H9 (cell line): ENCODE measurements around the gene TLE4. TPM values are rescaled to one million over a fixed set of nuclear protein-coding genes. Genes with fewer than 3 reads are reported as not detected.

ENCODE experiments used
- DNase-seq: peaks from one replicate; pipeline ENCODE4 v3.0.0-alpha.2; 2017
- H2AFZ ChIP-seq: one replicate; pipeline ENCODE4 v1.6.1; 2013; ENCODE audit warnings: mild to moderate bottlenecking, low read length, control low read depth, moderate library complexity
- H2AK5ac ChIP-seq: 2 replicates; pipeline ENCODE4 v1.6.1; 2013; ENCODE audit warnings: low read length, control low read depth, mixed read lengths; ENCODE audit not compliant: insufficient read length
- H2BK120ac ChIP-seq: one replicate; pipeline ENCODE4 v1.6.1; 2013; ENCODE audit warnings: low read depth, mild to moderate bottlenecking, low read length, control low read depth, inconsistent platforms; ENCODE audit not compliant: poor library complexity, severe bottlenecking
- H2BK12ac ChIP-seq: 2 replicates; pipeline ENCODE4 v1.6.1; 2013; ENCODE audit warnings: low read length, control low read depth, mixed read lengths, low read depth; ENCODE audit not compliant: insufficient read length
- H2BK15ac ChIP-seq: 2 replicates; pipeline ENCODE4 v1.6.1; 2013; ENCODE audit warnings: low read depth, low read length, control low read depth
- H2BK20ac ChIP-seq: one replicate; pipeline ENCODE4 v1.6.1; 2013; ENCODE audit warnings: low read depth, mild to moderate bottlenecking, low read length, control low read depth, inconsistent platforms; ENCODE audit not compliant: poor library complexity, severe bottlenecking
- H2BK5ac ChIP-seq: 2 replicates; pipeline ENCODE4 v1.6.1; 2013; ENCODE audit warnings: low read length, control low read depth, mixed read lengths; ENCODE audit not compliant: insufficient read length
- H3K14ac ChIP-seq: 2 replicates; pipeline ENCODE4 v1.6.1; 2013; ENCODE audit warnings: low read length, control low read depth; ENCODE audit not compliant: insufficient read depth
- H3K18ac ChIP-seq: 2 replicates; pipeline ENCODE4 v1.6.1; 2013; ENCODE audit warnings: low read depth, mild to moderate bottlenecking, mixed read lengths, low read length, control low read depth; ENCODE audit not compliant: insufficient read length
- H3K23ac ChIP-seq: 2 replicates; pipeline ENCODE4 v1.6.1; 2013; ENCODE audit warnings: low read length, control low read depth, mixed read lengths, low read depth; ENCODE audit not compliant: insufficient read length
- H3K23me2 ChIP-seq: 2 replicates; pipeline ENCODE4 v1.6.1; 2013; ENCODE audit warnings: low read depth, mild to moderate bottlenecking, mixed read lengths, low read length, control low read depth; ENCODE audit not compliant: insufficient read length, poor library complexity, severe bottlenecking
- H3K27ac ChIP-seq: 2 replicates; pipeline ENCODE4 v1.5.1; 2013; ENCODE audit warnings: low read length, control low read depth, mixed read lengths, low read depth; ENCODE audit not compliant: insufficient read length
- H3K27me3 ChIP-seq: 2 replicates; pipeline ENCODE4 v1.6.1; 2013; ENCODE audit warnings: low read length, control low read depth, inconsistent platforms; ENCODE audit not compliant: insufficient read depth
- H3K4ac ChIP-seq: 2 replicates; pipeline ENCODE4 v1.6.1; 2013; ENCODE audit warnings: low read depth, mild to moderate bottlenecking, control low read depth, inconsistent platforms, low read length, moderate library complexity
- H3K4me1 ChIP-seq: 2 replicates; pipeline ENCODE4 v1.6.1; 2013; ENCODE audit warnings: low read length, control low read depth, inconsistent platforms; ENCODE audit not compliant: insufficient read depth
- H3K4me2 ChIP-seq: 2 replicates; pipeline ENCODE4 v1.6.1; 2013; ENCODE audit warnings: low read length, control low read depth, mixed read lengths; ENCODE audit not compliant: insufficient read length, insufficient read depth
- H3K56ac ChIP-seq: 2 replicates; pipeline ENCODE4 v1.6.1; 2013; ENCODE audit warnings: low read depth, mild to moderate bottlenecking, mixed read lengths, low read length, control low read depth; ENCODE audit not compliant: insufficient read length
- H3K79me1 ChIP-seq: 2 replicates; pipeline ENCODE4 v1.6.1; 2013; ENCODE audit warnings: low read depth, mild to moderate bottlenecking, moderate library complexity, low read length, control low read depth, inconsistent platforms; ENCODE audit not compliant: insufficient read depth, poor library complexity, severe bottlenecking
- H3K79me2 ChIP-seq: 2 replicates; pipeline ENCODE4 v1.6.1; 2013; ENCODE audit warnings: low read length, control low read depth, inconsistent platforms; ENCODE audit not compliant: insufficient read depth
- H3K9ac ChIP-seq: 2 replicates; pipeline ENCODE4 v1.6.1; 2013; ENCODE audit warnings: low read length, control low read depth, mixed read lengths; ENCODE audit not compliant: insufficient read length; ENCODE audit errors: extremely low read depth
- H3K9me3 ChIP-seq: one replicate; pipeline ENCODE4 v1.6.1; 2013; ENCODE audit warnings: low read depth, low read length, inconsistent platforms; ENCODE audit not compliant: control insufficient read depth
- H3T11ph ChIP-seq: one replicate; pipeline ENCODE4 v1.6.1; 2013; ENCODE audit warnings: mild to moderate bottlenecking, low read length, control low read depth, inconsistent platforms
- H4K20me1 ChIP-seq: one replicate; pipeline ENCODE4 v1.6.1; 2013; ENCODE audit not compliant: control insufficient read depth, insufficient read length, insufficient read depth
- H4K5ac ChIP-seq: 2 replicates; pipeline ENCODE4 v1.6.1; 2013; ENCODE audit warnings: low read depth, mild to moderate bottlenecking, mixed read lengths, low read length, control low read depth; ENCODE audit not compliant: insufficient read length
- H4K8ac ChIP-seq: replicated peaks from 2 replicates; pipeline ENCODE4 v1.6.1; 2013; ENCODE audit warnings: low read length, control low read depth, mixed read lengths, low read depth; ENCODE audit not compliant: insufficient read length
- H4K91ac ChIP-seq: 2 replicates; pipeline ENCODE4 v1.6.1; 2013; ENCODE audit warnings: low read depth, mild to moderate bottlenecking, moderate library complexity, mixed read lengths, low read length, control low read depth; ENCODE audit not compliant: insufficient read length
- H3K27ac Mint-ChIP-seq, 3 experiments: 2 replicates in 2 of 3; 3 replicates in 1 of 3; pipeline ENCODE4 v1.8.0; 2020 to 2021; ENCODE audit warnings: mixed read lengths in 3 of 3, mild to moderate bottlenecking in 1 of 3, moderate library complexity in 1 of 3
- H3K27me3 Mint-ChIP-seq: 2 replicates; pipeline ENCODE4 v1.8.0; 2021; ENCODE audit warnings: low read depth, mild to moderate bottlenecking, moderate library complexity, mixed read lengths
- H3K36me3 Mint-ChIP-seq, 3 experiments: 2 replicates in 2 of 3; 3 replicates in 1 of 3; pipeline ENCODE4 v1.8.0; 2020 to 2021; ENCODE audit warnings: low read depth in 3 of 3, mixed read lengths in 3 of 3; ENCODE audit not compliant: insufficient read depth in 1 of 3
- H3K4me1 Mint-ChIP-seq, 2 experiments: 2 replicates each; pipeline ENCODE4 v1.8.0; 2020; ENCODE audit warnings: mixed read lengths in 2 of 2
- H3K4me3 Mint-ChIP-seq, 2 experiments: 2 replicates in 1 of 2; 3 replicates in 1 of 2; pipeline ENCODE4 v1.8.0; 2020 to 2021; ENCODE audit warnings: mild to moderate bottlenecking in 2 of 2, mixed read lengths in 2 of 2, moderate library complexity in 1 of 2
- H3K9me3 Mint-ChIP-seq, 2 experiments: 2 replicates in 1 of 2; 3 replicates in 1 of 2; pipeline ENCODE4 v1.8.0; 2020; ENCODE audit warnings: mild to moderate bottlenecking in 2 of 2, mixed read lengths in 2 of 2, moderate library complexity in 1 of 2
- WGBS: extraction: QIAGEN DNeasy Blood & Tissue Kit; methylation state at CpG from one replicate; pipeline ENCODE4 v1.1.7; 2013; ENCODE audit warnings: missing lambda C conversion rate, low lambda C conversion rate, mixed read lengths; ENCODE audit not compliant: insufficient read length; ENCODE audit errors: extremely low coverage; 5-methylcytosine and 5-hydroxymethylcytosine counted together
- total RNA-seq: library from RNA; stranded (reverse); gene quantifications from 2 replicates; pipeline ENCODE4 v1.2.1, GENCODE V29; 2021
- TF ChIP-seq, protein P1 (sequence below): fragments of 200-600 bp; sonication (generic); conservative IDR thresholded peaks from 3 replicates; pipeline ENCODE4 v1.8.0; 2021; ENCODE audit warnings: antibody characterized with exemption, mild to moderate bottlenecking

TLE4 gene
- total RNA-seq, 1 experiment from 2014 or later: 35.1 TPM

DNA sequence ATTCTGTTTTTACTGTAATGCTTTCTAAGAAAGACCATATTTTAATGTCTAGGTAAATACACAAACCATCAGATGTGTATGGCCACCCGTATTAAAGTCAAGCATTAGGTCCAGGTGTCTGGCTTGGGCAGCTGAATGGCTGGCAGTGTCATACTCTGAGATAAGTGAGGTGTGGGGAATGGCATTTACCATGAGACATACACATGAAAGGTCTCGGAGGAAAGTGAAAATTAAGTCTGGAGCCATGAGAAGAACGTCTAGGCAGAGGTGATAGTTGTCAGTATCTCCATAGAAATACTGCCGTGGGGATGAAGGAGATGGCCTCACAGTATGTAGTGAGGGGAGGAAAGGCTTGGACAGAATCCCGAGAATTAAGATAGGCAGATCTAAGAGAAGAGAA is 164.3 kb downstream of the TLE4 start:
- H2BK120ac ChIP-seq: no peak overlapping the region

More for the DNA sequence above, 164.3 kb downstream of the TLE4 start:
- H3K4ac ChIP-seq: no peak overlapping the region
- no peaks in the 10 kb centered on the region for H3K4me1 ChIP-seq
- H2BK5ac ChIP-seq: no peak overlapping the region
- no peaks in the 10 kb centered on the region; a peak in 1 of 4 replicates for H3K4me1 Mint-ChIP-seq
- no peaks in the 10 kb centered on the region for H4K20me1 ChIP-seq
- no peak overlapping the region for H4K5ac ChIP-seq
- no peak overlapping the region for H3K23ac ChIP-seq
- no peak overlapping the region for H3K14ac ChIP-seq
- peaks cover 3 to 11% (median 6%) of the 10 kb centered on the region in 3 experiments; a peak in 3 of 7 replicates for H3K36me3 Mint-ChIP-seq
- WGBS: no CpG with 5 or more reads among the region's 5 CpGs
- H2AK5ac ChIP-seq: no peak overlapping the region
- H3K4me2 ChIP-seq: no peak overlapping the region
- H3K27me3 ChIP-seq: no peaks in the 10 kb centered on the region
- no peaks in the 10 kb centered on the region for H3K9me3 ChIP-seq
- DNase-seq: no peak
- H3K4me3 Mint-ChIP-seq: no peak overlapping the region
- H3K27ac Mint-ChIP-seq: no peak overlapping the region
- no peak overlapping the region for H3K18ac ChIP-seq
- H2AFZ ChIP-seq: no peak overlapping the region
- H4K91ac ChIP-seq: no peak overlapping the region
- H2BK12ac ChIP-seq: no peak overlapping the region
- TF ChIP-seq, protein P1, sequence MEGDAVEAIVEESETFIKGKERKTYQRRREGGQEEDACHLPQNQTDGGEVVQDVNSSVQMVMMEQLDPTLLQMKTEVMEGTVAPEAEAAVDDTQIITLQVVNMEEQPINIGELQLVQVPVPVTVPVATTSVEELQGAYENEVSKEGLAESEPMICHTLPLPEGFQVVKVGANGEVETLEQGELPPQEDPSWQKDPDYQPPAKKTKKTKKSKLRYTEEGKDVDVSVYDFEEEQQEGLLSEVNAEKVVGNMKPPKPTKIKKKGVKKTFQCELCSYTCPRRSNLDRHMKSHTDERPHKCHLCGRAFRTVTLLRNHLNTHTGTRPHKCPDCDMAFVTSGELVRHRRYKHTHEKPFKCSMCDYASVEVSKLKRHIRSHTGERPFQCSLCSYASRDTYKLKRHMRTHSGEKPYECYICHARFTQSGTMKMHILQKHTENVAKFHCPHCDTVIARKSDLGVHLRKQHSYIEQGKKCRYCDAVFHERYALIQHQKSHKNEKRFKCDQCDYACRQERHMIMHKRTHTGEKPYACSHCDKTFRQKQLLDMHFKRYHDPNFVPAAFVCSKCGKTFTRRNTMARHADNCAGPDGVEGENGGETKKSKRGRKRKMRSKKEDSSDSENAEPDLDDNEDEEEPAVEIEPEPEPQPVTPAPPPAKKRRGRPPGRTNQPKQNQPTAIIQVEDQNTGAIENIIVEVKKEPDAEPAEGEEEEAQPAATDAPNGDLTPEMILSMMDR: no peak
- no peak overlapping the region for H3T11ph ChIP-seq
- H3K9ac ChIP-seq: no peak overlapping the region
- no peaks in the 10 kb centered on the region for H3K23me2 ChIP-seq
- H4K8ac ChIP-seq: no peak overlapping the region
- H2BK15ac ChIP-seq: no peak overlapping the region
- H2BK20ac ChIP-seq: no peak overlapping the region
- no peaks in the 10 kb centered on the region for H3K27me3 Mint-ChIP-seq
- no peak overlapping the region for H3K56ac ChIP-seq
- H3K79me1 ChIP-seq: no peaks in the 10 kb centered on the region
- H3K27ac ChIP-seq: no peak overlapping the region
- no peaks in the 10 kb centered on the region for H3K79me2 ChIP-seq
- H3K9me3 Mint-ChIP-seq: peaks cover 3 to 4% of the 10 kb centered on the region in 2 experiments; a peak in 2 of 5 replicates
